Stimulated activated CD4-positive, alpha-beta T cell treated with anti-CD3 and anti-CD28 coated beads, Interleukin-12 subunit alpha, Interleukin-12 subunit beta, amount 100 ng/mL, for 48 hours (primary cell): ENCODE results near the gene SDK1.

Experiments
- DNase-seq, 3 donors: peaks; one replicate each; pipeline ENCODE4 v3.0.0-alpha.2; 2020; ENCODE audit warnings: low read depth in 2 of 3, low spot score in 1 of 3

The SDK1 gene

GRCh38 chr7:4167385-4167910, 866.4 kb downstream of the SDK1 start:
- DNase-seq: no peak

GRCh38 chr7:4168041-4168440, 867.0 kb downstream of the SDK1 start:
- DNase-seq: no peak

GRCh38 chr7:4168541-4168940, 867.5 kb downstream of the SDK1 start:
- DNase-seq: no peak

GRCh38 chr7:4169455-4169854, 868.4 kb downstream of the SDK1 start:
- DNase-seq: no peak

GRCh38 chr7:4170997-4171786, 870.1 kb downstream of the SDK1 start:
- DNase-seq: no peak

- DNase-seq: no peak
Measured at GRCh38 chr7:4172883-4173282, 871.8 kb downstream of the SDK1 start.

GRCh38 chr7:4173615-4174014, 872.6 kb downstream of the SDK1 start:
- no peak for DNase-seq

GRCh38 chr7:4174016-4174415, 873.0 kb downstream of the SDK1 start:
- no peak for DNase-seq

GRCh38 chr7:4174451-4174850, 873.4 kb downstream of the SDK1 start:
- no peak for DNase-seq

- no peak for DNase-seq
Measured at GRCh38 chr7:4174884-4175283, 873.8 kb downstream of the SDK1 start.

GRCh38 chr7:4175346-4175973, 874.4 kb downstream of the SDK1 start:
- no peak for DNase-seq

- no peak for DNase-seq
Measured at GRCh38 chr7:4177001-4177400, 875.9 kb downstream of the SDK1 start.

GRCh38 chr7:4178416-4178815, 877.4 kb downstream of the SDK1 start:
- DNase-seq: no peak

GRCh38 chr7:4178916-4179687, 878.0 kb downstream of the SDK1 start:
- no peak for DNase-seq

GRCh38 chr7:4179688-4180380, 878.8 kb downstream of the SDK1 start:
- no peak for DNase-seq

- DNase-seq: no peak
Measured at GRCh38 chr7:4181446-4181845, 880.4 kb downstream of the SDK1 start.

- DNase-seq: no peak
Measured at GRCh38 chr7:4182605-4183300, 881.7 kb downstream of the SDK1 start.

GRCh38 chr7:4184653-4185052, 883.6 kb downstream of the SDK1 start:
- no peak for DNase-seq

GRCh38 chr7:4185136-4185535, 884.1 kb downstream of the SDK1 start:
- DNase-seq: no peak

GRCh38 chr7:4185721-4186512, 884.9 kb downstream of the SDK1 start:
- no peak for DNase-seq
